GM23338 (cell line): ENCODE data around the gene DNAH17. TPM values are rescaled to one million over a fixed set of nuclear protein-coding genes. Genes with fewer than 3 reads are reported as not detected.

Source experiments
- ATAC-seq: fragments of 200-7000 bp; cut with Tn5 transposase; 3 replicates; pipeline ENCODE4 v1.9.1; 2020
- DNase-seq: peaks from one replicate; pipeline ENCODE4 v3.0.0-alpha.2; 2015; ENCODE audit warnings: low spot score
- H2AFZ ChIP-seq: fragments of 200-600 bp; sonication (generic); 2 replicates; pipeline ENCODE4 v1.8.0; 2016; ENCODE audit warnings: antibody characterized with exemption, mild to moderate bottlenecking, moderate library complexity
- H3F3A ChIP-seq: fragments of 200-600 bp; sonication (generic); replicated peaks from 2 replicates; pipeline ENCODE4 v1.8.0; 2017; ENCODE audit warnings: antibody characterized with exemption, mixed run types, low read depth
- H3K27ac ChIP-seq: fragments of 200-600 bp; sonication (generic); 2 replicates; pipeline ENCODE4 v1.6.1; 2016; ENCODE audit warnings: low read depth
- H3K27me3 ChIP-seq: fragments of 200-600 bp; sonication (generic); 2 replicates; pipeline ENCODE4 v1.8.0; 2016; ENCODE audit warnings: mild to moderate bottlenecking, mixed run types, moderate library complexity; ENCODE audit not compliant: insufficient read depth
- H3K36me3 ChIP-seq: fragments of 200-600 bp; sonication (generic); 2 replicates; pipeline ENCODE4 v1.8.0; 2016; ENCODE audit warnings: mild to moderate bottlenecking; ENCODE audit not compliant: insufficient read depth
- H3K4me1 ChIP-seq: fragments of 200-600 bp; sonication (generic); 2 replicates; pipeline ENCODE4 v1.8.0; 2016; ENCODE audit warnings: mild to moderate bottlenecking, moderate library complexity; ENCODE audit not compliant: insufficient read depth
- H3K4me2 ChIP-seq: fragments of 200-600 bp; sonication (generic); 2 replicates; pipeline ENCODE4 v1.7.1; 2017; ENCODE audit warnings: mixed run types
- H3K4me3 ChIP-seq: fragments of 200-600 bp; sonication (generic); 2 replicates; pipeline ENCODE4 v1.6.1; 2016; ENCODE audit warnings: mixed run types
- H3K79me2 ChIP-seq: fragments of 200-600 bp; sonication (generic); replicated peaks from 2 replicates; pipeline ENCODE4 v1.8.0; 2017; ENCODE audit warnings: mild to moderate bottlenecking; ENCODE audit not compliant: insufficient read depth
- H3K9me2 ChIP-seq: fragments of 200-600 bp; sonication (generic); 2 replicates; pipeline ENCODE4 v1.8.0; 2017; ENCODE audit not compliant: insufficient read depth
- H4K20me1 ChIP-seq: fragments of 200-600 bp; sonication (generic); replicated peaks from 2 replicates; pipeline ENCODE4 v1.8.0; 2017; ENCODE audit warnings: mild to moderate bottlenecking; ENCODE audit not compliant: insufficient read depth
- H3K27ac Mint-ChIP-seq: 2 replicates; pipeline ENCODE4 v1.8.0; 2020; ENCODE audit warnings: inconsistent platforms, mild to moderate bottlenecking, moderate library complexity, mixed read lengths
- H3K27me3 Mint-ChIP-seq: 3 replicates; pipeline ENCODE4 v1.8.0; 2022; ENCODE audit warnings: low read depth, mild to moderate bottlenecking, moderate library complexity, mixed read lengths, inconsistent platforms; ENCODE audit not compliant: insufficient read depth, poor library complexity
- H3K36me3 Mint-ChIP-seq: 3 replicates; pipeline ENCODE4 v1.8.0; 2021; ENCODE audit warnings: low read depth, mild to moderate bottlenecking, inconsistent platforms, moderate library complexity, mixed read lengths
- H3K4me1 Mint-ChIP-seq: 3 replicates; pipeline ENCODE4 v1.8.0; 2020; ENCODE audit warnings: mild to moderate bottlenecking, inconsistent platforms, mixed read lengths
- H3K4me3 Mint-ChIP-seq: 3 replicates; pipeline ENCODE4 v1.8.0; 2021; ENCODE audit warnings: moderate library complexity, mild to moderate bottlenecking, inconsistent platforms, mixed read lengths
- H3K9me3 Mint-ChIP-seq: 3 replicates; pipeline ENCODE4 v1.8.0; 2020; ENCODE audit warnings: moderate library complexity, mild to moderate bottlenecking, inconsistent platforms, mixed read lengths
- CREB1 ChIP-seq: fragments of 250-450 bp; sonication (Bioruptor Pico); IDR thresholded peaks from 2 replicates; pipeline ENCODE4 v1.5.0; 2020; ENCODE audit warnings: low read depth, mild to moderate bottlenecking, moderate library complexity
- CTCF ChIP-seq, 2 experiments: fragments of 200-600 bp in 1 of 2; sonication (generic) in 1 of 2; conservative IDR thresholded peaks; 2 replicates each; pipeline versions ENCODE4 v1.5.1 to v1.6.1; 2016 to 2017; ENCODE audit warnings: antibody characterized with exemption in 2 of 2, low read depth in 2 of 2, mild to moderate bottlenecking in 2 of 2, moderate library complexity in 1 of 2
- ETS1 ChIP-seq: IDR thresholded peaks from 2 replicates; pipeline ENCODE4 v1.6.1; 2016; ENCODE audit warnings: antibody characterized with exemption
- EZH2 ChIP-seq: fragments of 200-600 bp; sonication (generic); IDR thresholded peaks from one replicate; pipeline ENCODE4 v1.8.0; 2017; ENCODE audit warnings: antibody characterized with exemption, mild to moderate bottlenecking, low read depth; ENCODE audit not compliant: unreplicated experiment
- EZH2phosphoT487 ChIP-seq: fragments of 200-600 bp; sonication (generic); IDR thresholded peaks from one replicate; pipeline ENCODE4 v1.8.1; 2018; ENCODE audit warnings: antibody characterized with exemption; ENCODE audit not compliant: unreplicated experiment
- JUNB ChIP-seq: IDR thresholded peaks from one replicate; pipeline ENCODE4 v1.6.1; 2016; ENCODE audit warnings: antibody characterized with exemption; ENCODE audit not compliant: unreplicated experiment
- POLR2AphosphoS5 ChIP-seq: IDR thresholded peaks from 2 replicates; pipeline ENCODE4 v1.6.1; 2016; ENCODE audit warnings: antibody characterized with exemption, low read depth
- STAT1 ChIP-seq: IDR thresholded peaks from one replicate; pipeline ENCODE4 v1.6.1; 2016; ENCODE audit warnings: antibody characterized with exemption; ENCODE audit not compliant: unreplicated experiment
- ZNF114 ChIP-seq: fragments of 250-450 bp; sonication (Bioruptor Pico); IDR thresholded peaks from 2 replicates; pipeline ENCODE4 v1.5.0; 2020; ENCODE audit warnings: mild to moderate bottlenecking, moderate library complexity
- polyA plus RNA-seq: library from polyadenylated mRNA; unstranded; fragments of >200 nt; fragmentation: Nextera tagmentation; extraction: Ambion mirVana; gene quantifications from 2 replicates; pipeline ENCODE4 v1.2.1, GENCODE V29; 2016
- total RNA-seq: library from RNA; depleted of rRNA; stranded (reverse); fragments of >200 nt; shearing (Covaris generic); gene quantifications from 2 replicates; pipeline ENCODE4 v1.2.3, GENCODE V29; 2014
- TF ChIP-seq, protein P1 (sequence below): fragments of 250-450 bp; sonication (Bioruptor Pico); IDR thresholded peaks from 2 replicates; pipeline ENCODE4 v1.5.0; 2020; ENCODE audit warnings: mild to moderate bottlenecking, moderate library complexity

DNAH17 gene
- total and polyA plus RNA-seq, 2 experiments from 2014 or later, result 0.59 to 2.0 TPM

GRCh38 chr17:78490156-78490555, 87.0 kb downstream of the DNAH17 start:
- Histone ChIP-seq H3K36me3 (no peaks in the 10 kb centered on the region), H3K27me3 (no peaks in the 10 kb centered on the region), H3K4me2 (no peak overlapping the region), H3F3A (no peaks in the 10 kb centered on the region), H3K4me3 (no peak overlapping the region), H3K4me1 (peaks cover 4% of the 10 kb centered on the region; the same call in 1 of the 2 replicates), H2AFZ (no peak overlapping the region), H3K9me2 (no peaks in the 10 kb centered on the region), H4K20me1 (no peaks in the 10 kb centered on the region; the same call in none of the 2 replicates), H3K79me2 (no peaks in the 10 kb centered on the region), H3K27ac (no peak overlapping the region)
- DNase-seq (no peak), ATAC-seq (no peak)
- Mint-ChIP-seq H3K27ac (no peak overlapping the region), H3K4me1 (peaks cover 3% of the 10 kb centered on the region), H3K9me3 (no peaks in the 10 kb centered on the region; the same call in 2 of the 3 replicates), H3K27me3 (peaks cover 20% of the 10 kb centered on the region), H3K4me3 (no peak overlapping the region), H3K36me3 (no peaks in the 10 kb centered on the region; the same call in 2 of the 3 replicates)
- no peak for TF ChIP-seq CREB1 (CRISPR knock-in tag)
- TF ChIP-seq ETS1, result no peak
- TF ChIP-seq CTCF (conservative IDR thresholded peaks at IDR 0.05; ENCODE audit: low read depth in 2 of 2), result no peak
- no peak for TF ChIP-seq ZNF114
- TF ChIP-seq, protein P1, sequence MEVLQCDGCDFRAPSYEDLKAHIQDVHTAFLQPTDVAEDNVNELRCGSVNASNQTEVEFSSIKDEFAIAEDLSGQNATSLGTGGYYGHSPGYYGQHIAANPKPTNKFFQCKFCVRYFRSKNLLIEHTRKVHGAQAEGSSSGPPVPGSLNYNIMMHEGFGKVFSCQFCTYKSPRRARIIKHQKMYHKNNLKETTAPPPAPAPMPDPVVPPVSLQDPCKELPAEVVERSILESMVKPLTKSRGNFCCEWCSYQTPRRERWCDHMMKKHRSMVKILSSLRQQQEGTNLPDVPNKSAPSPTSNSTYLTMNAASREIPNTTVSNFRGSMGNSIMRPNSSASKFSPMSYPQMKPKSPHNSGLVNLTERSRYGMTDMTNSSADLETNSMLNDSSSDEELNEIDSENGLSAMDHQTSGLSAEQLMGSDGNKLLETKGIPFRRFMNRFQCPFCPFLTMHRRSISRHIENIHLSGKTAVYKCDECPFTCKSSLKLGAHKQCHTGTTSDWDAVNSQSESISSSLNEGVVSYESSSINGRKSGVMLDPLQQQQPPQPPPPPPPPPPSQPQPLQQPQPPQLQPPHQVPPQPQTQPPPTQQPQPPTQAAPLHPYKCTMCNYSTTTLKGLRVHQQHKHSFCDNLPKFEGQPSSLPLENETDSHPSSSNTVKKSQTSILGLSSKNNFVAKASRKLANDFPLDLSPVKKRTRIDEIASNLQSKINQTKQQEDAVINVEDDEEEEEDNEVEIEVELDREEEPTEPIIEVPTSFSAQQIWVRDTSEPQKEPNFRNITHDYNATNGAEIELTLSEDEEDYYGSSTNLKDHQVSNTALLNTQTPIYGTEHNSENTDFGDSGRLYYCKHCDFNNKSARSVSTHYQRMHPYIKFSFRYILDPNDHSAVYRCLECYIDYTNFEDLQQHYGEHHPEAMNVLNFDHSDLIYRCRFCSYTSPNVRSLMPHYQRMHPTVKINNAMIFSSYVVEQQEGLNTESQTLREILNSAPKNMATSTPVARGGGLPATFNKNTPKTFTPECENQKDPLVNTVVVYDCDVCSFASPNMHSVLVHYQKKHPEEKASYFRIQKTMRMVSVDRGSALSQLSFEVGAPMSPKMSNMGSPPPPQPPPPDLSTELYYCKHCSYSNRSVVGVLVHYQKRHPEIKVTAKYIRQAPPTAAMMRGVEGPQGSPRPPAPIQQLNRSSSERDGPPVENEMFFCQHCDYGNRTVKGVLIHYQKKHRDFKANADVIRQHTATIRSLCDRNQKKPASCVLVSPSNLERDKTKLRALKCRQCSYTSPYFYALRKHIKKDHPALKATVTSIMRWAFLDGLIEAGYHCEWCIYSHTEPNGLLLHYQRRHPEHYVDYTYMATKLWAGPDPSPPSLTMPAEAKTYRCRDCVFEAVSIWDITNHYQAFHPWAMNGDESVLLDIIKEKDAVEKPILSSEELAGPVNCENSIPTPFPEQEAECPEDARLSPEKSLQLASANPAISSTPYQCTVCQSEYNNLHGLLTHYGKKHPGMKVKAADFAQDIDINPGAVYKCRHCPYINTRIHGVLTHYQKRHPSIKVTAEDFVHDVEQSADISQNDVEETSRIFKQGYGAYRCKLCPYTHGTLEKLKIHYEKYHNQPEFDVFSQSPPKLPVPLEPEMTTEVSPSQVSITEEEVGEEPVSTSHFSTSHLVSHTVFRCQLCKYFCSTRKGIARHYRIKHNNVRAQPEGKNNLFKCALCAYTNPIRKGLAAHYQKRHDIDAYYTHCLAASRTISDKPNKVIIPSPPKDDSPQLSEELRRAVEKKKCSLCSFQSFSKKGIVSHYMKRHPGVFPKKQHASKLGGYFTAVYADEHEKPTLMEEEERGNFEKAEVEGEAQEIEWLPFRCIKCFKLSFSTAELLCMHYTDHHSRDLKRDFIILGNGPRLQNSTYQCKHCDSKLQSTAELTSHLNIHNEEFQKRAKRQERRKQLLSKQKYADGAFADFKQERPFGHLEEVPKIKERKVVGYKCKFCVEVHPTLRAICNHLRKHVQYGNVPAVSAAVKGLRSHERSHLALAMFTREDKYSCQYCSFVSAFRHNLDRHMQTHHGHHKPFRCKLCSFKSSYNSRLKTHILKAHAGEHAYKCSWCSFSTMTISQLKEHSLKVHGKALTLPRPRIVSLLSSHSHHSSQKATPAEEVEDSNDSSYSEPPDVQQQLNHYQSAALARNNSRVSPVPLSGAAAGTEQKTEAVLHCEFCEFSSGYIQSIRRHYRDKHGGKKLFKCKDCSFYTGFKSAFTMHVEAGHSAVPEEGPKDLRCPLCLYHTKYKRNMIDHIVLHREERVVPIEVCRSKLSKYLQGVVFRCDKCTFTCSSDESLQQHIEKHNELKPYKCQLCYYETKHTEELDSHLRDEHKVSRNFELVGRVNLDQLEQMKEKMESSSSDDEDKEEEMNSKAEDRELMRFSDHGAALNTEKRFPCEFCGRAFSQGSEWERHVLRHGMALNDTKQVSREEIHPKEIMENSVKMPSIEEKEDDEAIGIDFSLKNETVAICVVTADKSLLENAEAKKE (CRISPR knock-in tag), result no peak
- TF ChIP-seq EZH2phosphoT487, result no peak
- no peak for TF ChIP-seq POLR2AphosphoS5
- no peak for TF ChIP-seq STAT1
- no peak for TF ChIP-seq JUNB
- no peak for TF ChIP-seq EZH2
